Esophagus muscularis mucosa (tissue), 4 donors: ENCODE measurements around the gene FAM193B. TPM values are rescaled to one million over a fixed set of nuclear protein-coding genes. Genes with fewer than 3 reads are reported as not detected.

Experiments
- DNase-seq: peaks from one replicate; pipeline ENCODE4 v3.0.0-alpha.2; 2017; ENCODE audit errors: extremely low spot score
- H3K27ac ChIP-seq, 4 donors: fragments of 200-600 bp; sonication (generic); replicated peaks in 1 of 4; 1 replicate in 3 of 4; 2 replicates in 1 of 4; pipeline ENCODE4 v1.5.1; 2016 to 2019; ENCODE audit warnings: mild to moderate bottlenecking in 1 of 4
- H3K27me3 ChIP-seq, 4 donors: fragments of 200-600 bp; sonication (generic); one replicate each; pipeline versions ENCODE4 v1.5.1 to v1.6.0; 2016 to 2019
- H3K36me3 ChIP-seq, 4 donors: fragments of 200-600 bp; sonication (generic); one replicate each; pipeline ENCODE4 v1.5.1; 2016 to 2019
- H3K4me1 ChIP-seq, 4 donors: fragments of 200-600 bp; sonication (generic); one replicate each; pipeline ENCODE4 v1.5.1; 2016 to 2019
- H3K4me3 ChIP-seq, 4 donors: fragments of 200-600 bp; sonication (generic); 1 replicate in 2 of 4; 2 replicates in 2 of 4; pipeline ENCODE4 v1.5.1; 2016 to 2019; ENCODE audit warnings: mild to moderate bottlenecking in 4 of 4, moderate library complexity in 1 of 4
- H3K9me3 ChIP-seq, 4 donors: fragments of 200-600 bp; sonication (generic); 1 replicate in 3 of 4; 2 replicates in 1 of 4; pipeline ENCODE4 v1.5.1; 2016 to 2019
- CTCF ChIP-seq, 3 experiments: fragments of 200-600 bp in 2 of 3; fragments of 450-650 bp in 1 of 3; sonication (generic) in 2 of 3; IDR thresholded peaks; one replicate each; pipeline ENCODE4 v1.5.1; 2017 to 2019; ENCODE audit warnings: antibody characterized with exemption in 3 of 3, mild to moderate bottlenecking in 2 of 3, moderate library complexity in 1 of 3
- EP300 ChIP-seq: sonication (generic); formaldehyde crosslinking; IDR thresholded peaks from one replicate; pipeline ENCODE4 v1.6.1; 2017; ENCODE audit warnings: antibody characterized with exemption
- POLR2A ChIP-seq: fragments of 450-650 bp; IDR thresholded peaks from one replicate; pipeline ENCODE4 v1.6.1; 2017; ENCODE audit warnings: antibody characterized with exemption, moderate library complexity, mild to moderate bottlenecking, low read depth
- POLR2AphosphoS5 ChIP-seq, 2 donors: sonication (generic); formaldehyde crosslinking; IDR thresholded peaks; one replicate each; pipeline ENCODE4 v1.6.1; 2017; ENCODE audit warnings: antibody characterized with exemption in 2 of 2
- WGBS: methylation state at CpG from one replicate; pipeline ENCODE4 v1.1.5; 2018; 5-methylcytosine and 5-hydroxymethylcytosine counted together
- intact Hi-C: fragments of 100-400 bp; cut with DNase I; formaldehyde crosslinking; loops from one replicate; pipeline ENCODE4 v1.15.1; 2023
- total RNA-seq, 4 donors: library from RNA; depleted of rRNA; stranded (reverse); fragments of >200 nt; gene quantifications; one replicate each; pipeline versions ENCODE4 v1.1.0 to v1.2.1, GENCODE V29; 2016

Gene FAM193B
- total RNA-seq, 4 donors from 2014 or later = 24.4 to 65.6 (median 50.7) TPM

- peaks cover 0 to 21% (median 9%) of the 10 kb centered on the region in 4 donors for H3K36me3 ChIP-seq
- DNase-seq = no peak
- intact Hi-C loops = loop anchor here (5.0 kb wide), 2 partner anchors 37 to 38 kb away; partner anchors contain the start of genes DDX41 and TMED9
- peak overlapping the region; percentile 86 to 90 (median 88) for H3K27ac ChIP-seq
- peaks cover 24 to 50% (median 40%) of the 10 kb centered on the region in 4 donors for H3K4me1 ChIP-seq
- H3K27me3 ChIP-seq = no peaks in the 10 kb centered on the region
- peak overlapping the region; percentile 97 to 99 (median 98) for H3K4me3 ChIP-seq
- TF ChIP-seq POLR2A (no peak), CTCF (IDR thresholded peaks at IDR 0.05) (no peak), POLR2AphosphoS5 (IDR thresholded peaks at IDR 0.05) (no peak), EP300 (no peak)
- WGBS = no CpG with 5 or more reads among the region's 72 CpGs
- H3K9me3 ChIP-seq = no peaks in the 10 kb centered on the region
These were observed 513 bp downstream of the FAM193B start for GRCh38 chr5:177553671-177554429.

- H3K4me3 ChIP-seq = peak overlapping the region; percentile 97 to 99 (median 98)
- no peaks in the 10 kb centered on the region for H3K27me3 ChIP-seq
- no peak for DNase-seq
- 51% methylated on average over 13 of the region's 16 CpGs for WGBS
- intact Hi-C loops = loop anchor here (5.0 kb wide), 2 partner anchors 36 to 39 kb away; partner anchors contain the start of genes DDX41 and TMED9
- peaks cover 33 to 59% (median 48%) of the 10 kb centered on the region in 4 donors for H3K4me1 ChIP-seq
- peaks cover 0 to 21% (median 9%) of the 10 kb centered on the region in 4 donors for H3K36me3 ChIP-seq
- no peaks in the 10 kb centered on the region for H3K9me3 ChIP-seq
- H3K27ac ChIP-seq = peak overlapping the region; percentile 86 to 90 (median 88)
- TF ChIP-seq CTCF (IDR thresholded peaks at IDR 0.05) (peak in 1 of 3 experiments; percentile 5), POLR2AphosphoS5 (IDR thresholded peaks at IDR 0.05) (no peak)
These were observed 1.4 kb downstream of the FAM193B start for GRCh38 chr5:177552839-177553455.

- Histone ChIP-seq H3K4me3 (no peak overlapping the region), H3K27ac (no peak overlapping the region), H3K9me3 (no peaks in the 10 kb centered on the region), H3K36me3 (peaks cover 0 to 21% (median 9%) of the 10 kb centered on the region in 4 donors), H3K4me1 (peaks cover 55 to 83% (median 72%) of the 10 kb centered on the region in 4 donors), H3K27me3 (no peaks in the 10 kb centered on the region)
- DNase-seq = no peak
- intact Hi-C loops = loop anchor here (5.0 kb wide), 2 partner anchors 33 to 42 kb away; partner anchors contain the start of genes DDX41 and TMED9
- WGBS = 71% methylated on average over 1 of the region's 1 CpG
- TF ChIP-seq CTCF (IDR thresholded peaks at IDR 0.05) (no peak), POLR2AphosphoS5 (IDR thresholded peaks at IDR 0.05) (no peak), POLR2A (no peak)
These were observed 4.2 kb downstream of the FAM193B start for GRCh38 chr5:177550122-177550521.

GRCh38 chr5:177548495-177548894 lies 5.9 kb downstream of the FAM193B start:
- no peak for DNase-seq
- 85% methylated on average over 1 of the region's 1 CpG for WGBS
- no peaks in the 10 kb centered on the region for H3K9me3 ChIP-seq
- no peak overlapping the region for H3K4me3 ChIP-seq
- TF ChIP-seq POLR2AphosphoS5 (IDR thresholded peaks at IDR 0.05) (no peak), CTCF (IDR thresholded peaks at IDR 0.05) (no peak), EP300 (no peak), POLR2A (no peak)
- peaks cover 63 to 90% (median 80%) of the 10 kb centered on the region in 4 donors for H3K4me1 ChIP-seq
- H3K27ac ChIP-seq = peak overlapping the region in 2 of 4 donors; percentile 34 to 35
- peaks cover 0 to 21% (median 9%) of the 10 kb centered on the region in 4 donors for H3K36me3 ChIP-seq
- intact Hi-C loops = no loop called here
- no peaks in the 10 kb centered on the region for H3K27me3 ChIP-seq
